H9 (cell line): ENCODE measurements around the gene SRSF10. TPM values are rescaled to one million over a fixed set of nuclear protein-coding genes. Genes with fewer than 3 reads are reported as not detected.

Experiments
- DNase-seq: peaks from one replicate; pipeline ENCODE4 v3.0.0-alpha.2; 2017
- H2AFZ ChIP-seq: one replicate; pipeline ENCODE4 v1.6.1; 2013; ENCODE audit warnings: mild to moderate bottlenecking, low read length, control low read depth, moderate library complexity
- H2AK5ac ChIP-seq: 2 replicates; pipeline ENCODE4 v1.6.1; 2013; ENCODE audit warnings: low read length, control low read depth, mixed read lengths; ENCODE audit not compliant: insufficient read length
- H2BK120ac ChIP-seq: one replicate; pipeline ENCODE4 v1.6.1; 2013; ENCODE audit warnings: low read depth, mild to moderate bottlenecking, low read length, control low read depth, inconsistent platforms; ENCODE audit not compliant: poor library complexity, severe bottlenecking
- H2BK12ac ChIP-seq: 2 replicates; pipeline ENCODE4 v1.6.1; 2013; ENCODE audit warnings: low read length, control low read depth, mixed read lengths, low read depth; ENCODE audit not compliant: insufficient read length
- H2BK15ac ChIP-seq: 2 replicates; pipeline ENCODE4 v1.6.1; 2013; ENCODE audit warnings: low read depth, low read length, control low read depth
- H2BK20ac ChIP-seq: one replicate; pipeline ENCODE4 v1.6.1; 2013; ENCODE audit warnings: low read depth, mild to moderate bottlenecking, low read length, control low read depth, inconsistent platforms; ENCODE audit not compliant: poor library complexity, severe bottlenecking
- H2BK5ac ChIP-seq: 2 replicates; pipeline ENCODE4 v1.6.1; 2013; ENCODE audit warnings: low read length, control low read depth, mixed read lengths; ENCODE audit not compliant: insufficient read length
- H3K14ac ChIP-seq: 2 replicates; pipeline ENCODE4 v1.6.1; 2013; ENCODE audit warnings: low read length, control low read depth; ENCODE audit not compliant: insufficient read depth
- H3K18ac ChIP-seq: 2 replicates; pipeline ENCODE4 v1.6.1; 2013; ENCODE audit warnings: low read depth, mild to moderate bottlenecking, mixed read lengths, low read length, control low read depth; ENCODE audit not compliant: insufficient read length
- H3K23ac ChIP-seq: 2 replicates; pipeline ENCODE4 v1.6.1; 2013; ENCODE audit warnings: low read length, control low read depth, mixed read lengths, low read depth; ENCODE audit not compliant: insufficient read length
- H3K23me2 ChIP-seq: 2 replicates; pipeline ENCODE4 v1.6.1; 2013; ENCODE audit warnings: low read depth, mild to moderate bottlenecking, mixed read lengths, low read length, control low read depth; ENCODE audit not compliant: insufficient read length, poor library complexity, severe bottlenecking
- H3K27ac ChIP-seq: 2 replicates; pipeline ENCODE4 v1.5.1; 2013; ENCODE audit warnings: low read length, control low read depth, mixed read lengths, low read depth; ENCODE audit not compliant: insufficient read length
- H3K27me3 ChIP-seq: 2 replicates; pipeline ENCODE4 v1.6.1; 2013; ENCODE audit warnings: low read length, control low read depth, inconsistent platforms; ENCODE audit not compliant: insufficient read depth
- H3K4ac ChIP-seq: 2 replicates; pipeline ENCODE4 v1.6.1; 2013; ENCODE audit warnings: low read depth, mild to moderate bottlenecking, control low read depth, inconsistent platforms, low read length, moderate library complexity
- H3K4me1 ChIP-seq: 2 replicates; pipeline ENCODE4 v1.6.1; 2013; ENCODE audit warnings: low read length, control low read depth, inconsistent platforms; ENCODE audit not compliant: insufficient read depth
- H3K4me2 ChIP-seq: 2 replicates; pipeline ENCODE4 v1.6.1; 2013; ENCODE audit warnings: low read length, control low read depth, mixed read lengths; ENCODE audit not compliant: insufficient read length, insufficient read depth
- H3K56ac ChIP-seq: 2 replicates; pipeline ENCODE4 v1.6.1; 2013; ENCODE audit warnings: low read depth, mild to moderate bottlenecking, mixed read lengths, low read length, control low read depth; ENCODE audit not compliant: insufficient read length
- H3K79me1 ChIP-seq: 2 replicates; pipeline ENCODE4 v1.6.1; 2013; ENCODE audit warnings: low read depth, mild to moderate bottlenecking, moderate library complexity, low read length, control low read depth, inconsistent platforms; ENCODE audit not compliant: insufficient read depth, poor library complexity, severe bottlenecking
- H3K79me2 ChIP-seq: 2 replicates; pipeline ENCODE4 v1.6.1; 2013; ENCODE audit warnings: low read length, control low read depth, inconsistent platforms; ENCODE audit not compliant: insufficient read depth
- H3K9ac ChIP-seq: 2 replicates; pipeline ENCODE4 v1.6.1; 2013; ENCODE audit warnings: low read length, control low read depth, mixed read lengths; ENCODE audit not compliant: insufficient read length; ENCODE audit errors: extremely low read depth
- H3K9me3 ChIP-seq: one replicate; pipeline ENCODE4 v1.6.1; 2013; ENCODE audit warnings: low read depth, low read length, inconsistent platforms; ENCODE audit not compliant: control insufficient read depth
- H3T11ph ChIP-seq: one replicate; pipeline ENCODE4 v1.6.1; 2013; ENCODE audit warnings: mild to moderate bottlenecking, low read length, control low read depth, inconsistent platforms
- H4K20me1 ChIP-seq: one replicate; pipeline ENCODE4 v1.6.1; 2013; ENCODE audit not compliant: control insufficient read depth, insufficient read length, insufficient read depth
- H4K5ac ChIP-seq: 2 replicates; pipeline ENCODE4 v1.6.1; 2013; ENCODE audit warnings: low read depth, mild to moderate bottlenecking, mixed read lengths, low read length, control low read depth; ENCODE audit not compliant: insufficient read length
- H4K8ac ChIP-seq: replicated peaks from 2 replicates; pipeline ENCODE4 v1.6.1; 2013; ENCODE audit warnings: low read length, control low read depth, mixed read lengths, low read depth; ENCODE audit not compliant: insufficient read length
- H4K91ac ChIP-seq: 2 replicates; pipeline ENCODE4 v1.6.1; 2013; ENCODE audit warnings: low read depth, mild to moderate bottlenecking, moderate library complexity, mixed read lengths, low read length, control low read depth; ENCODE audit not compliant: insufficient read length
- H3K27ac Mint-ChIP-seq, 3 experiments: 2 replicates in 2 of 3; 3 replicates in 1 of 3; pipeline ENCODE4 v1.8.0; 2020 to 2021; ENCODE audit warnings: mixed read lengths in 3 of 3, mild to moderate bottlenecking in 1 of 3, moderate library complexity in 1 of 3
- H3K27me3 Mint-ChIP-seq: 2 replicates; pipeline ENCODE4 v1.8.0; 2021; ENCODE audit warnings: low read depth, mild to moderate bottlenecking, moderate library complexity, mixed read lengths
- H3K36me3 Mint-ChIP-seq, 3 experiments: 2 replicates in 2 of 3; 3 replicates in 1 of 3; pipeline ENCODE4 v1.8.0; 2020 to 2021; ENCODE audit warnings: low read depth in 3 of 3, mixed read lengths in 3 of 3; ENCODE audit not compliant: insufficient read depth in 1 of 3
- H3K4me1 Mint-ChIP-seq, 2 experiments: 2 replicates each; pipeline ENCODE4 v1.8.0; 2020; ENCODE audit warnings: mixed read lengths in 2 of 2
- H3K4me3 Mint-ChIP-seq, 2 experiments: 2 replicates in 1 of 2; 3 replicates in 1 of 2; pipeline ENCODE4 v1.8.0; 2020 to 2021; ENCODE audit warnings: mild to moderate bottlenecking in 2 of 2, mixed read lengths in 2 of 2, moderate library complexity in 1 of 2
- H3K9me3 Mint-ChIP-seq, 2 experiments: 2 replicates in 1 of 2; 3 replicates in 1 of 2; pipeline ENCODE4 v1.8.0; 2020; ENCODE audit warnings: mild to moderate bottlenecking in 2 of 2, mixed read lengths in 2 of 2, moderate library complexity in 1 of 2
- WGBS: extraction: QIAGEN DNeasy Blood & Tissue Kit; methylation state at CpG from one replicate; pipeline ENCODE4 v1.1.7; 2013; ENCODE audit warnings: missing lambda C conversion rate, low lambda C conversion rate, mixed read lengths; ENCODE audit not compliant: insufficient read length; ENCODE audit errors: extremely low coverage; 5-methylcytosine and 5-hydroxymethylcytosine counted together
- total RNA-seq: library from RNA; stranded (reverse); gene quantifications from 2 replicates; pipeline ENCODE4 v1.2.1, GENCODE V29; 2021
- TF ChIP-seq, protein P1 (sequence below): fragments of 200-600 bp; sonication (generic); conservative IDR thresholded peaks from 3 replicates; pipeline ENCODE4 v1.8.0; 2021; ENCODE audit warnings: antibody characterized with exemption, mild to moderate bottlenecking

Gene SRSF10
- total RNA-seq, 1 experiment from 2014 or later: 238 TPM

DNA sequence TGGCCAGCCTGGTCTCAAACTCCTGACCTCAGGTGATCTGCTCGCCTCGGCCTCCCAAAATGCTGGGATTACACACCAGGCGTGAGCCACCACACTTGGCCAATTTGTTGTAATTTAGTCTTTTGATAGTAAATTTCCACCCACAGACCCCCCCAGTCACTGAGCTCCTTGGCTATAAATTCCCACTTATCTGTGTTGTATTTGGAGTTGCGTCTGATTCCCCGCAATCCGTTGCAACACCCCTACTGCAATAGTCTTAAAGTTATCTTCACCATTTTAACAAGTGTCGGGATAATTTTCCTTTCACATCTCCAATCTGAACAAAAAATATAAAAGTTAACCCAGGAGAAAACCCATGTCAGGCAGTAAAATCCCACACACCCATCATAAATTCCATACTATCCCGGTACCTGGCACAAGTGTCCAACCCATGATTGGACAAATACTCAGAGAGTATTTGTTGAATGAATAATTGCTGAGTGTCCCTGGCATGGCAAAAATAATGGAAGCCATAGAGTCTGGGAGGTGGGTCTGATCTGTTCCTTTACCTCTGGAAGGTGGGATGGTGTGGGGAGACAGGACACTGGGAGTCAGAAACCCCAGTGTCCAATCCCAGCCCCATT is 57.7 kb downstream of the SRSF10 start:
- no CpG with 5 or more reads among the region's 8 CpGs for WGBS
- TF ChIP-seq, protein P1, sequence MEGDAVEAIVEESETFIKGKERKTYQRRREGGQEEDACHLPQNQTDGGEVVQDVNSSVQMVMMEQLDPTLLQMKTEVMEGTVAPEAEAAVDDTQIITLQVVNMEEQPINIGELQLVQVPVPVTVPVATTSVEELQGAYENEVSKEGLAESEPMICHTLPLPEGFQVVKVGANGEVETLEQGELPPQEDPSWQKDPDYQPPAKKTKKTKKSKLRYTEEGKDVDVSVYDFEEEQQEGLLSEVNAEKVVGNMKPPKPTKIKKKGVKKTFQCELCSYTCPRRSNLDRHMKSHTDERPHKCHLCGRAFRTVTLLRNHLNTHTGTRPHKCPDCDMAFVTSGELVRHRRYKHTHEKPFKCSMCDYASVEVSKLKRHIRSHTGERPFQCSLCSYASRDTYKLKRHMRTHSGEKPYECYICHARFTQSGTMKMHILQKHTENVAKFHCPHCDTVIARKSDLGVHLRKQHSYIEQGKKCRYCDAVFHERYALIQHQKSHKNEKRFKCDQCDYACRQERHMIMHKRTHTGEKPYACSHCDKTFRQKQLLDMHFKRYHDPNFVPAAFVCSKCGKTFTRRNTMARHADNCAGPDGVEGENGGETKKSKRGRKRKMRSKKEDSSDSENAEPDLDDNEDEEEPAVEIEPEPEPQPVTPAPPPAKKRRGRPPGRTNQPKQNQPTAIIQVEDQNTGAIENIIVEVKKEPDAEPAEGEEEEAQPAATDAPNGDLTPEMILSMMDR: no peak

More for the DNA sequence above, 57.7 kb downstream of the SRSF10 start:
- H3K9me3 Mint-ChIP-seq: no peaks in the 10 kb centered on the region
- Histone ChIP-seq H3K14ac (no peak overlapping the region), H3T11ph (no peak overlapping the region), H3K56ac (no peak overlapping the region), H4K8ac (no peak overlapping the region), H3K4me2 (no peak overlapping the region), H3K18ac (no peak overlapping the region), H2AFZ (no peak overlapping the region), H4K20me1 (no peaks in the 10 kb centered on the region), H3K27ac (no peak overlapping the region), H3K4me1 (no peaks in the 10 kb centered on the region), H4K5ac (no peak overlapping the region), H3K27me3 (no peaks in the 10 kb centered on the region), H3K23me2 (no peaks in the 10 kb centered on the region), H3K9me3 (no peaks in the 10 kb centered on the region), H2BK20ac (no peak overlapping the region), H2BK12ac (no peak overlapping the region), H4K91ac (no peak overlapping the region), H2BK15ac (no peak overlapping the region), H3K4ac (no peak overlapping the region), H2AK5ac (no peak overlapping the region), H3K9ac (no peak overlapping the region), H3K79me1 (no peaks in the 10 kb centered on the region), H2BK120ac (no peak overlapping the region), H2BK5ac (no peak overlapping the region), H3K23ac (no peak overlapping the region), H3K79me2 (no peaks in the 10 kb centered on the region)
- DNase-seq: no peak
- H3K27ac Mint-ChIP-seq: no peak overlapping the region
- H3K27me3 Mint-ChIP-seq: peaks cover 1% of the 10 kb centered on the region; the same call in 1 of the 2 replicates
- no peaks in the 10 kb centered on the region for H3K36me3 Mint-ChIP-seq
- no peak overlapping the region for H3K4me3 Mint-ChIP-seq
- peaks cover 0 to 3% of the 10 kb centered on the region in 2 experiments; a peak in 1 of 4 replicates for H3K4me1 Mint-ChIP-seq
